Stimulated activated CD8-positive, alpha-beta memory T cell treated with anti-CD3 and anti-CD28 coated beads, Interleukin-4, amount 100 ng/mL, for 24 hours (primary cell): Measurements from ENCODE around the gene CALHM1.
"Not testable (repeated sequence)": the region's sequence is repeated elsewhere in the genome, so short reads cannot be mapped to it uniquely, and the experiment has no call there.

Experiments
- DNase-seq: peaks from one replicate; pipeline ENCODE4 v3.0.0-alpha.2; 2020; ENCODE audit warnings: low read depth

Gene CALHM1

GRCh38 chr10:103458720-103459119 lies at the start of gene CALHM1:
TSS of gene CALHM1 (minus strand) at chr10:103458900. CDS start at chr10:103458751, 149 bp downstream.
- DNase-seq: no peak

GRCh38 chr10:103507235-103508191 lies 48.8 kb upstream of the CALHM1 start:
- no peak for DNase-seq

- DNase-seq: no peak
Observed at GRCh38 chr10:103506061-103506460, 47.4 kb upstream of the CALHM1 start.

- DNase-seq: peak; percentile 16
Observed at GRCh38 chr10:103504181-103504783, 45.6 kb upstream of the CALHM1 start.

- DNase-seq: not testable (repeated sequence)
Observed at GRCh38 chr10:103503777-103504176, 45.1 kb upstream of the CALHM1 start.

GRCh38 chr10:103502849-103503660 lies 44.4 kb upstream of the CALHM1 start:
- DNase-seq: no peak

GRCh38 chr10:103501186-103501585 lies 42.5 kb upstream of the CALHM1 start:
- no peak for DNase-seq

GRCh38 chr10:103500481-103500880 lies 41.8 kb upstream of the CALHM1 start:
- DNase-seq: no peak

GRCh38 chr10:103499881-103500280 lies 41.2 kb upstream of the CALHM1 start:
- DNase-seq: no peak

- DNase-seq: no peak
Observed at GRCh38 chr10:103498936-103499638, 40.4 kb upstream of the CALHM1 start.

- DNase-seq: no peak
Observed at GRCh38 chr10:103497161-103497915, 38.6 kb upstream of the CALHM1 start.

GRCh38 chr10:103495321-103495720 lies 36.6 kb upstream of the CALHM1 start:
- DNase-seq: no peak

GRCh38 chr10:103493916-103494877 lies 35.5 kb upstream of the CALHM1 start:
- DNase-seq: no peak

GRCh38 chr10:103493362-103493915 lies 34.7 kb upstream of the CALHM1 start, which contains the start of gene NEURL1:
TSS of gene NEURL1 (plus strand) at chr10:103493705. CDS start at chr10:103494388, 683 bp downstream.
- no peak for DNase-seq

GRCh38 chr10:103492655-103493261 lies 34.1 kb upstream of the CALHM1 start:
- no peak for DNase-seq

GRCh38 chr10:103491729-103492364 lies 33.1 kb upstream of the CALHM1 start:
- no peak for DNase-seq

GRCh38 chr10:103490986-103491314 lies 32.2 kb upstream of the CALHM1 start:
- DNase-seq: no peak

GRCh38 chr10:103487410-103487708 lies 28.7 kb upstream of the CALHM1 start:
- no peak for DNase-seq
